NCI-H2107 treated with DMSO at 0.1 percent for 48 hours (cell line): Measurements from ENCODE around the gene CFHR5.
A peak's percentile ranks its signal among the peaks of the same experiment; 100 is the strongest.
"Not testable (repeated sequence)": the region's sequence is repeated elsewhere in the genome, so short reads cannot be mapped to it uniquely, and the experiment has no call there.

Source experiments
- DNase-seq: peaks from one replicate; lab custom pipeline; 2025; ENCODE audit not compliant: unreplicated experiment; lab: John Stamatoyannopoulos, UW

Gene CFHR5

GRCh38 chr1:196977278-196977677 is at the start of gene CFHR5:
Gene CFHR5, plus strand, starts transcription at chr1:196977556. Its CDS starts 109 bp downstream, at chr1:196977665.
- DNase-seq, result no peak

DNA sequence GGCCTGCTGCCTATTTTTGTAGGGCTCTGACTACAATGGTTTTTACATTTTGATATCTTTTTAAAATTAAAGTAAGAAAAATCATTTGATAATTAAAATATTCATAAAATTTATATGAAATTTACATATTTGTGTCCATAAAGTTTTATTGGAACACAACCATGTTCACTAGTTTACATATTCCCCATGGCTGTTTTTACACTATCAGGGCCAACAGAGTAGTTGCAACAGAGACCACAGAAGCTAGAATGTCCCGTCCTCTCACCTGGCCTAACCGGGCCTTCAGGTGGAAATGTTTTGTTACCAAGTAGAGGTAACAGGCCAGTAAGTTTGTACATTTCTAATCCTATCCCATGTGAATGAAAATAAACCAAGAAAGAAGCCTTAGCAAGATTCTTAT is 44.5 kb upstream of the CFHR5 start:
- DNase-seq, result not testable (repeated sequence)

DNA sequence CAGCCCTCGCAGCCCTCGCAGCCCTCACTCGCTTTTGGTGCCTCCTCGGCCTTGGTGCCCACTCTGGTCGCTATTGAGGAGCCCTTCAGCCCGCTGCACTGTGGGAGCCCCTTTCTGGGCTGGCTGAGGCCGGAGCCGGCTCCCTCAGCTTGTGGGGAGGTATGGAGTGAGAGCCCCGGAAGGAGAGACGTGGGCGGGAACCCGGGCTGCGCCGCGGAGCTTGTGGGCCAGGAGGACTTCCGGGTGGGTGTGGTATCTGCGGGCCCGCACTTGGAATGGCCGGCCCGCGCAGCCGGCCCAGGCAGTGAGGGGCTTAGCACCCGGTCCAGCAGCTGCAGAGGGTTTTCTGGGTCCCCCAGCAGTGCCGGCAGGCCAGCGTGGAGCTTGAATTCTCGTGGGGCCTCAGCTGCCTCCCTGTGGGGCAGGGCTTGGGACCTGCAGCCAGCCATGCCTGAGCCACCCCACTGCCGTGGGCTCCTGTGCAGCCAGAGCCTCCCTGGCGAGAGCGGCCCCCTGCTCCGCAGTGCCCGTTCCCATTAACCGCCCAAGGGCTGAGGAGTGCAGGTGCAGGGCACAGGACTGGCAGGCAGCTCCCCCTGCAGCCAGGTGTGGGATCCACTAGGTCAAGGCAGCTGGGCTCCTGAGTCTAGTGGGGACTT is 43.7 kb upstream of the CFHR5 start:
- no peak for DNase-seq

GRCh38 chr1:196941474-196941873 is 35.9 kb upstream of the CFHR5 start:
- not testable (repeated sequence) for DNase-seq

DNA sequence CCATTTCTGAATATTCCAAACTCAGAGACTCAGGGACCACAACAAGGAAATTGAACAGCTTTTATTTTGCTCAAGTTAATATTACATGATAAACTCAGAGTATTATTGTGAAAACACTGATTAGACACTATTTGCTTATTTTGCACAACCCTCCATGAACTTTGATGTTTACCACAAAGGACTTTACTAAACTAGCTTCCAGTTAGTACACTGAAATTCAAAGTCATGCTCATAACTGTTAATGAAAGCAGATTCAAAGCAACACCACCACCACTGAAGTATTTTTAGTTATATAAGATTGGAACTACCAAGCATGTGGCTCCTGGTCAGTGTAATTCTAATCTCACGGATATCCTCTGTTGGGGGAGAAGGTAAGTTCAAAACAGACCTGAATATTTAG is 33.8 kb upstream of the CFHR5 start, which contains the start of gene CFHR2:
CFHR2 (plus strand) TSS at position 171 of the 400 bp plus-strand sequence; CDS start at position 314, 143 bp downstream.
- not testable (repeated sequence) for DNase-seq

GRCh38 chr1:196951711-196952394 is 25.5 kb upstream of the CFHR5 start:
- no peak for DNase-seq

- DNase-seq, result no peak
Observed at GRCh38 chr1:196954778-196955177, 22.6 kb upstream of the CFHR5 start.

GRCh38 chr1:196955926-196956325 is 21.4 kb upstream of the CFHR5 start:
- no peak for DNase-seq

- no peak for DNase-seq
Observed at GRCh38 chr1:196960854-196961253, 16.5 kb upstream of the CFHR5 start.

DNA sequence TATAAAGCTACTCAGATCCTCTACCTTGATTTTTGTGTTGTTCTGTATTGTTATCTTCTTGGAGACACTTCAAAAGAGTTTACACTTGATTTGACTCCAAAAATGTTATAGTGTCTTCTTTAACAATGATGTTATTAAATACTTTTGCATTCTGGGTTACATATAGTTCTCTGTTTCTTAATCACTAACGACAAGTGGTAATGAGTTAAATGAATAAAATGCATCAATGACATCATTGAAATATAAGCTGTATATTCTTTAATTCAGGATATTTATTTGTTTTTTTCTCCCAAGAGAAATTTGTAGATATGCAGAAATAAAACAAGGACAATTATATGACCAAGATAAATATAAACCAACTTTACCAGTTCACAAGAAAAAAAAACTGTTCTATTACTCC is 7.2 kb upstream of the CFHR5 start:
- DNase-seq, result no peak

GRCh38 chr1:196976278-196976677 is 1.1 kb upstream of the CFHR5 start:
- no peak for DNase-seq

GRCh38 chr1:196980859-196981258 is 3.5 kb downstream of the CFHR5 start:
- no peak for DNase-seq

- not testable (repeated sequence) for DNase-seq
Observed at GRCh38 chr1:196982247-196982646, 4.9 kb downstream of the CFHR5 start.

DNA sequence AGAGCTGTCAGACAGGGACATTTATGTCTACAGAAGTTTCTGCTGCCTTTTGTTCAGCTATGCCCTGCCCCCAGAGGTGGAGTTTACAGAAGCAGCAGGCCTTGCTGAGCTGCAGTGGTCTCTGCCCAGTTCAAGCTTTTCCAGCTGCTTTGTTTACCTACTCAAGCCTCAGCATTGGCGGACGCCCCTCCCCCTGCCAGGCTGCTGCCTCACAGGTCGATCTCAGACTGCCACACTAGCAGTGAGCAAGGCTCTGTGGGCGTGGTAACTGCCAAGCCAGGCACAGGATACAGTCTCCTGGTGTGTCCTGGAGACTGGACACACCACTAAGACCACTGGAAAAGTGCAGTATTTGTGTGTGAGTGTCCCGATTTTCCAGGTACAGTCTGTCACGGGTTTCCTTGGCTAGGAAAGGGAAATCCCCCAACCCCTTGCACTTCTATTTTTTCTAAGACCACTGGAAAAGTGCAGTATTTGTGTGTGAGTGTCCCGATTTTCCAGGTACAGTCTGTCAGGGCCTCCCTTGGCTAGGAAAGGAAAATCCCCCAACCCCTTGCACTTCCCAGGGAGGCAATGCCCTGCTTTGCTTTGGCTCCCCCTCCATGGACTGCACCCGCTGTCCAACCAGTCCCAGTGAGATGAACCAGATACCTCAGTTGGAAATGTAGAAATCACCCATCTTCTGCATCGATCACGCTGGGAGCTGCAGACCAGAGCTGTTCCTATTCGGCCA is 14.7 kb downstream of the CFHR5 start:
- peak; percentile 73 for DNase-seq

GRCh38 chr1:196993916-196994315 is 16.6 kb downstream of the CFHR5 start:
- DNase-seq, result no peak

GRCh38 chr1:196997423-196997822 is 20.1 kb downstream of the CFHR5 start:
- no peak for DNase-seq

DNA sequence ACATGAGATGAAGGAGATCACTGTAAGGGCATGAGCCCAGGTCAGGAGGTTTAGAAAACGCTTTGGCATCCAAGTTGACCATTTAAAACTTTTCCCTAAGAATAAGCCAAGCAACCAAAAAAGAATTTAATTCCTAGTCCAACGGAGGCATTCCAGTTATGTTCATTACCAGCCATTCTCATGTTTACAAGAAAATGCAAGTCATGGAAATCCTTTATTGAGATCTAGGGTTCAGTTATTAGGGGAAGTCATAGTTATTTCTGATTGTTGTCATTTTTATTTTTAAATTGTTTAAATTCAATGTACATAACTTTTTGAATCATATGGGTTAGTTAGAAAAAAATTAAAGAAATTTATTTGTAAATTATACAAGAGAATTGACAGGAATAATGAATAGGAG is 24.5 kb downstream of the CFHR5 start:
- DNase-seq, result no peak

- no peak for DNase-seq
Observed at GRCh38 chr1:197003132-197003531, 25.8 kb downstream of the CFHR5 start.

DNA sequence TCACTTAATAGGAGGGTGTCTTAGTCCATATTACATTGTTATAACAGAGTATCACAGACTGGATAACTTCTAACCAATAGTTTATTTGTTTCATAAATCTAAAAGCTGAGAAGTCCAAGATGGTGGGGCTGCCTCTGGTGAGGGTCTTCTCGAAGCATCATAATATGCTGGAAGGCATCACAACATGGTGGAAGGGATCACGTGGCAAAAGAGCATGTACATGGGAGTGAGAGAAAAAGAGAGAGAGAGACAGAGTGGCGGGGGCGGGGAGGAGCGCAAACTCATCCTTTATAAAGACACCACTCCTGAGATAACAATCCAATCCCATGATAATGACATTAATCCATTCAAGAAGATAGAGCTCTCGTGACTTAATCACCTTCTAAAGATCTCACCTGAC is 31.5 kb downstream of the CFHR5 start:
- no peak for DNase-seq

- DNase-seq, result no peak
Observed at GRCh38 chr1:197011614-197012013, 34.3 kb downstream of the CFHR5 start.

DNA sequence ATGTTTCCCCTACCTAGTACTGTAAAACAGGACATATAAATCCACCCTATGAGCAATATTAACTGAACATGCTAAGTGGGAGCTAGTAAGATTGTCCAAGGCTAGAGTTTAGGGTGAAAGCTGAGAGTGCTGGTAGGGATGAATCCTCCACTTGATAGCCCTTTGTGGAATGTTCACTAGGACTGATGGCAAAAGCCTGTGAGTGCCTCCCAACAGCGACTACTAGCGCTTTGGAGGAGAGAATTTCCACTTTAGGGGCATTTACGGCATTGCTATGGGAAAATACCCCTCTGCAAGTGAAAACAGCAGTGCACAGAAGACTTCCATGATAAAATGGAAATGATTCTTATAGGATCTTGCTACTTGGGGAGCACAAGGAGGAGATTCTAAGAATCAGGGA is 35.9 kb downstream of the CFHR5 start:
- no peak for DNase-seq

- no peak for DNase-seq
Observed at GRCh38 chr1:197016751-197017150, 39.4 kb downstream of the CFHR5 start.
